Left lung (tissue), 10 donors: ENCODE results near the gene MYL5. TPM values are rescaled to one million over a fixed set of nuclear protein-coding genes. Genes with fewer than 3 reads are reported as not detected.

ENCODE experiments used
- ATAC-seq: fragments of 200-7000 bp; cut with Tn5 transposase; one replicate; pipeline ENCODE4 v1.9.1; 2020; ENCODE audit warnings: moderate library complexity
- DNase-seq, 4 donors: peaks; one replicate each; pipeline ENCODE4 v3.0.0-alpha.2; 2013 to 2020
- H3K27ac ChIP-seq, 2 donors: fragments of 200-600 bp; sonication (generic) in 1 of 2; one replicate each; pipeline versions ENCODE4 v1.5.0 to v1.8.0; 2020 to 2021
- H3K27me3 ChIP-seq, 2 donors: fragments of 200-600 bp; sonication (generic) in 1 of 2; one replicate each; pipeline versions ENCODE4 v1.5.0 to v1.8.0; 2020 to 2021
- H3K36me3 ChIP-seq, 2 donors: fragments of 200-600 bp; sonication (generic) in 1 of 2; one replicate each; pipeline versions ENCODE4 v1.5.0 to v1.8.0; 2020 to 2021
- H3K4me1 ChIP-seq, 2 donors: fragments of 200-600 bp; one replicate each; pipeline ENCODE4 v1.8.0; 2021
- H3K4me3 ChIP-seq, 2 donors: fragments of 200-600 bp; sonication (generic) in 1 of 2; one replicate each; pipeline versions ENCODE4 v1.5.0 to v1.8.0; 2020 to 2021; ENCODE audit warnings: mild to moderate bottlenecking in 1 of 2
- H3K9me3 ChIP-seq, 2 donors: fragments of 200-600 bp; sonication (generic) in 1 of 2; one replicate each; pipeline versions ENCODE4 v1.5.0 to v1.8.0; 2020 to 2021
- intact Hi-C, 2 donors: fragments of 100-400 bp; cut with DNase I; formaldehyde crosslinking; loops; one replicate each; pipeline versions ENCODE4 v1.11.2 to v1.14.2; 2022
- polyA plus RNA-seq, 6 donors: library from polyadenylated mRNA; unstranded; fragments of 120-200 nt; gene quantifications; one replicate each; pipeline ENCODE4 v1.2.1, GENCODE V29; 2013; ENCODE audit not compliant: insufficient read length in 6 of 6
- total RNA-seq, 2 donors: library from RNA; stranded (reverse); fragmentation: NEBNext Ultra II Directional; extraction: Animal tissue kit (Norgen Biotek cat#: 25700); gene quantifications; one replicate each; pipeline ENCODE4 v1.2.1, GENCODE V29; 2021
- TF ChIP-seq, protein P1 (sequence below), 2 donors: fragments of 200-600 bp; sonication (generic) in 1 of 2; IDR thresholded peaks; one replicate each; pipeline versions ENCODE4 v1.5.0 to v1.8.0; 2021; ENCODE audit warnings: antibody characterized with exemption in 2 of 2
- donor health status: DM: no; HTN: yes; CAD: no.
- donor health status: DM: no; HTN: no; CAD: no.

Gene MYL5
- total and polyA plus RNA-seq, 8 donors = 7.8 to 23.2 (median 17.5) TPM

DNA sequence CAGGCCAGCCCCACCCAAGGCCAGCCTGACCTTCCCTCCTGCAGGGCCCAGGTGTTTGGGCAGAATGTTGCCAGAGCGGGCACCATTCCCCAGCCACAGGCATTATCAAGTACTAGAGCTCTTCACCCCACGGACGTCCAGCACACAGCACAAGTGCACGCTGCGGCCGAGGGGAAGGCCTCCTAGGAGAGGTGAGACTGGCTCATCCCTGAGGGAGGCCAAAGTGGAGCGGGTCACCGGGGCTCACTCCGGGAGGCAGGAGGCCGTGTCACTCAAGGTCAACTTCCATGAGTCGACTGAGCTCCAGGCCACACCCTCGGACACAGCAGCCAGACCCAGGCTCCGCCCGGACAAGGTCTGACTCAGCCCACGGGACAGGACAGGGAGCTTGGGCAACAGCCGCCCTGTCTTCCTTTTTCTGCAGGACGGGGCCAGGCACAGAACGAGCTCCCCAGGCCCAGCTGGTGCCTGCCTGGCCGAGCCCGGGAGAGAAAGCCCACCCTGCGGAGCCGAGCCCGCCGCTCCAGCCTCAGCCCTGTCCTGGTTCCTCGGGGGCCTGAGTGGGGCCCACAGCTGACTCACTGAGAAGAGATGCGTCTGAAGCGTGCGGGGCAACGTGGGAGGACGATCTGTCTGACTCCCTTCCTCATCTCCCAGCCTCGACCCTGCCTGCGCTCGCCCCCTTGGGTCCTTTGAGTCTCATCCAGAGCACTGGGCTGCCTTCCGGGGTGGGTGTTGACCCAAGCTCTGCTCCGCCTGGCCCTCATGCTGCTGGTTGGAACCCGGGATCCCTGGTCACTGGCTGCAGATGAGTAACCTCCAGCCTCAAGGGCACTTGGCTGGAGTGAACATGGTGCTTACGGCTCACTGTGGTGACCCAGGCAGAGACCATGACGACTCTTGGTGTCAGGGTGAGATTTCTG lies 13.0 kb downstream of the MYL5 start:
- Histone ChIP-seq H3K36me3 (peaks cover 0 to 5% of the 10 kb centered on the region in 2 donors), H3K9me3 (no peaks in the 10 kb centered on the region), H3K4me1 (peaks cover 26 to 50% of the 10 kb centered on the region in 2 donors), H3K4me3 (peak overlapping the region in 1 of 2 donors; percentile 59), H3K27ac (peak overlapping the region; percentile 90 to 91), H3K27me3 (peaks cover 0 to 8% of the 10 kb centered on the region in 2 donors)
- peak; percentile 80 for ATAC-seq
- TF ChIP-seq, protein P1, sequence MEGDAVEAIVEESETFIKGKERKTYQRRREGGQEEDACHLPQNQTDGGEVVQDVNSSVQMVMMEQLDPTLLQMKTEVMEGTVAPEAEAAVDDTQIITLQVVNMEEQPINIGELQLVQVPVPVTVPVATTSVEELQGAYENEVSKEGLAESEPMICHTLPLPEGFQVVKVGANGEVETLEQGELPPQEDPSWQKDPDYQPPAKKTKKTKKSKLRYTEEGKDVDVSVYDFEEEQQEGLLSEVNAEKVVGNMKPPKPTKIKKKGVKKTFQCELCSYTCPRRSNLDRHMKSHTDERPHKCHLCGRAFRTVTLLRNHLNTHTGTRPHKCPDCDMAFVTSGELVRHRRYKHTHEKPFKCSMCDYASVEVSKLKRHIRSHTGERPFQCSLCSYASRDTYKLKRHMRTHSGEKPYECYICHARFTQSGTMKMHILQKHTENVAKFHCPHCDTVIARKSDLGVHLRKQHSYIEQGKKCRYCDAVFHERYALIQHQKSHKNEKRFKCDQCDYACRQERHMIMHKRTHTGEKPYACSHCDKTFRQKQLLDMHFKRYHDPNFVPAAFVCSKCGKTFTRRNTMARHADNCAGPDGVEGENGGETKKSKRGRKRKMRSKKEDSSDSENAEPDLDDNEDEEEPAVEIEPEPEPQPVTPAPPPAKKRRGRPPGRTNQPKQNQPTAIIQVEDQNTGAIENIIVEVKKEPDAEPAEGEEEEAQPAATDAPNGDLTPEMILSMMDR (IDR thresholded peaks at IDR 0.05) = no peak
- DNase-seq = peak in 2 of 4 donors; percentile 94 to 98
- intact Hi-C loops = no loop called here

GRCh38 chr4:687971-688853 lies 13.9 kb downstream of the MYL5 start:
- Histone ChIP-seq H3K27me3 (peaks cover 0 to 15% of the 10 kb centered on the region in 2 donors), H3K9me3 (no peaks in the 10 kb centered on the region), H3K36me3 (peaks cover 0 to 5% of the 10 kb centered on the region in 2 donors), H3K27ac (peak overlapping the region; percentile 90 to 91), H3K4me1 (peaks cover 26 to 50% of the 10 kb centered on the region in 2 donors), H3K4me3 (peak overlapping the region; percentile 51 to 59)
- ATAC-seq = peak; percentile 55
- peak in 2 of 4 donors; percentile 56 to 80 for DNase-seq
- TF ChIP-seq, protein P1 (IDR thresholded peaks at IDR 0.05) = no peak
- intact Hi-C loops = no loop called here

GRCh38 chr4:688854-689681 lies 14.7 kb downstream of the MYL5 start, which contains the start of gene SLC49A3:
Gene SLC49A3 (minus strand): TSS chr4:689151. CDS start chr4:689127, 24 bp downstream.
- H3K4me1 ChIP-seq = peaks cover 26 to 42% of the 10 kb centered on the region in 2 donors
- H3K27ac ChIP-seq = peak within 1 kb of the TSS; percentile 90 to 91
- TF ChIP-seq, protein P1 (IDR thresholded peaks at IDR 0.05) = no peak

DNA sequence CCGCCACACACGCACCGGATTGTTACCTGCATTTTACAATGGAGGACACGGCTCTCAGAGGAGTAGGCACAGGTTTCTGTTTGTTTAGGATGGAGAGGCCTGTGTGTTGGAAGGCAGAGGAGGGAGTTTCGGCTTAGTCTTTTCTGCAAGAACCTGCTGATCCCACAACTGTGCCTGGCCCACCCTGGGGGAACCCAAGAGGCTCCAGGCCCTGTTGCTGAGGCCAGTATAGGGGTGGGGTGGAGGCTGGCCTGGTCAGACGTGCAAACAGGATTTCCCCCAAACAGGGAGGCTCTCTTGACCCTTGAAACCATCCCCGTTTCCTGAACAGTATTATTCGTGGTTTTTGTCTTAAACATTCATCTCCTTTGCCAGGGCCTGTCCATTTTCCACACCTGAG lies 15.4 kb downstream of the MYL5 start:
- DNase-seq (peak in 1 of 4 donors; percentile 45), ATAC-seq (peak; percentile 2)
- TF ChIP-seq, protein P1 (IDR thresholded peaks at IDR 0.05) = no peak
- peak overlapping the region; percentile 90 to 91 for H3K27ac ChIP-seq
- H3K4me1 ChIP-seq = peaks cover 26 to 41% of the 10 kb centered on the region in 2 donors
- intact Hi-C loops = no loop called here
- H3K27me3 ChIP-seq = peaks cover 0 to 18% of the 10 kb centered on the region in 2 donors
- H3K36me3 ChIP-seq = peaks cover 0 to 5% of the 10 kb centered on the region in 2 donors
- peak overlapping the region; percentile 51 to 59 for H3K4me3 ChIP-seq
- H3K9me3 ChIP-seq = no peaks in the 10 kb centered on the region

More at GRCh38 chr4:688854-689681, 14.7 kb downstream of the MYL5 start, which contains the start of gene SLC49A3:
- peaks cover 0 to 18% of the 10 kb centered on the region in 2 donors for H3K27me3 ChIP-seq
- H3K9me3 ChIP-seq = no peaks in the 10 kb centered on the region
- peaks cover 0 to 5% of the 10 kb centered on the region in 2 donors for H3K36me3 ChIP-seq
- H3K4me3 ChIP-seq = peak within 1 kb of the TSS; percentile 51 to 59
- DNase-seq (peak in 3 of 4 donors; percentile 29 to 86 (median 57)), ATAC-seq (peak; percentile 18)
- intact Hi-C loops = no loop called here
